Measurements from ENCODE around the gene GDPGP1.

- TF ChIP-seq NR2C2 (CRISPR knock-in tag; IDR thresholded peaks at IDR 0.05) (no peak), NR2C2 (tag; IDR thresholded peaks at IDR 0.05) (no peak), CBX2 (IDR thresholded peaks at IDR 0.05; ENCODE audit: insufficient read depth, low read length, poor library complexity, severe bottlenecking) (no peak), CREM (IDR thresholded peaks at IDR 0.05; ENCODE audit: low read depth) (no peak)
These were observed 30.1 kb upstream of the GDPGP1 start for GRCh38 chr15:90203922-90204321.

Measured in K562 (cell line).